GM12801 (cell line): ENCODE results near the gene NTM.

Experiments used
- TF ChIP-seq, protein P1 (sequence below): IDR thresholded peaks from one replicate; pipeline ENCODE4 v1.5.1; 2011; ENCODE audit warnings: control low read depth; ENCODE audit not compliant: insufficient read length; ENCODE audit errors: extremely low read depth

The NTM gene

DNA sequence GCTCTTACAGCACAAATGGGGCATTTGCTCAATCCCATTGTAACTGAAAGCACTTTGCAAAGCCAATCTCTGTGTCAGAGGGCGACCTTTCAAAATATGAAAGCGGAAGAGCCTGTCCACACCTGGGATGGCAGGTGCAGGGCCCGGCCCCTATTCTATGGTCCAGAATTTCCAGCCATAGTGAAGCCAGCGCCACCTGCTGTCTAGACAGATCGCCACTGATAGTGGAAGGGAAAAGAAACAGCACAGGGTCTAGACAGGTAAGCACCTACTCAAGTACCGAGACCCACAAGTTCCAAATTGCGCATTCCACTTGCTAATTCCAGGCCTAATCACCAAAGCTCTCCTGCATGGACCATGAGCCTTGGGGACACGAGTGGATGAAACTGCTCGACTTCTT is 141.4 kb downstream of the NTM start:
- TF ChIP-seq, protein P1, sequence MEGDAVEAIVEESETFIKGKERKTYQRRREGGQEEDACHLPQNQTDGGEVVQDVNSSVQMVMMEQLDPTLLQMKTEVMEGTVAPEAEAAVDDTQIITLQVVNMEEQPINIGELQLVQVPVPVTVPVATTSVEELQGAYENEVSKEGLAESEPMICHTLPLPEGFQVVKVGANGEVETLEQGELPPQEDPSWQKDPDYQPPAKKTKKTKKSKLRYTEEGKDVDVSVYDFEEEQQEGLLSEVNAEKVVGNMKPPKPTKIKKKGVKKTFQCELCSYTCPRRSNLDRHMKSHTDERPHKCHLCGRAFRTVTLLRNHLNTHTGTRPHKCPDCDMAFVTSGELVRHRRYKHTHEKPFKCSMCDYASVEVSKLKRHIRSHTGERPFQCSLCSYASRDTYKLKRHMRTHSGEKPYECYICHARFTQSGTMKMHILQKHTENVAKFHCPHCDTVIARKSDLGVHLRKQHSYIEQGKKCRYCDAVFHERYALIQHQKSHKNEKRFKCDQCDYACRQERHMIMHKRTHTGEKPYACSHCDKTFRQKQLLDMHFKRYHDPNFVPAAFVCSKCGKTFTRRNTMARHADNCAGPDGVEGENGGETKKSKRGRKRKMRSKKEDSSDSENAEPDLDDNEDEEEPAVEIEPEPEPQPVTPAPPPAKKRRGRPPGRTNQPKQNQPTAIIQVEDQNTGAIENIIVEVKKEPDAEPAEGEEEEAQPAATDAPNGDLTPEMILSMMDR = no peak

DNA sequence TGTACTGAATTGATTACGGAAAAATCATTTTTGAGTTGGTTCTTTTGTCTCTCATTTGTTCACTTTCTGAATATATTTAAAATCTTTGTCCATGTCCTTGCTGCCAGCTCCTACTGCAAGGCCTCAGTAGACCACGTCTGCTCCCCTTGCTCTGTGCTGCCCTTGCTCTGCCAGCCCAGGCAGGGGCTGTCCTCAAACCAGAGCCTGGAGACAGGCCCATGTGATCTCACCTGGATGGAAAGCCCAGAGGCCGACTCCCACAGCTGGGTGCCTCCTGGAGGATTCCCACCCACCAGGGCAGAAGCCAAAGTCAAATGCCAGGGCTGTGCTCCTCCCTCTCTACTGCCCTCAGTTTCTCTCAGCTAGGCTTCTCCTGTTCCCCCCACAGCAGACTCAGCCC is 141.8 kb downstream of the NTM start:
- TF ChIP-seq, protein P1 = no peak

DNA sequence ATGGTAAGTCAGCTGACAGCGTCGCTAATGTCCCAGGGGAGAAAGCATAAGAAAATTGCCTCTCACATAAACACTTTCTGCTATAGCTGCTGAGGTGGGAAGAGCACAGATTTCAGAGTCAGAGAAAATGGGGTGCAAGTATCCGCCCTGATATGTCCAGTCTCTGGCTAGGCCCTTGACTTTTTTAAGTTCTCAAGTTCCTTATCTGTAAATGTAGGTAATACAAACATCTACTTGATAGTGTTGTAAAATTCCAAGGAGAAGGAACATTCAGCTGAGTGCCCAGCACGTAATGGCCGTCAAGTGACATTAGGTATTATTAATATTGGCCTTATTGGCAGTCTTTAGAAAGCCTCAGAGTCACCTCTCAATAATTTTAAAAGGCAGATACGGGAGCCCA is 143.6 kb downstream of the NTM start:
- TF ChIP-seq, protein P1 = no peak

DNA sequence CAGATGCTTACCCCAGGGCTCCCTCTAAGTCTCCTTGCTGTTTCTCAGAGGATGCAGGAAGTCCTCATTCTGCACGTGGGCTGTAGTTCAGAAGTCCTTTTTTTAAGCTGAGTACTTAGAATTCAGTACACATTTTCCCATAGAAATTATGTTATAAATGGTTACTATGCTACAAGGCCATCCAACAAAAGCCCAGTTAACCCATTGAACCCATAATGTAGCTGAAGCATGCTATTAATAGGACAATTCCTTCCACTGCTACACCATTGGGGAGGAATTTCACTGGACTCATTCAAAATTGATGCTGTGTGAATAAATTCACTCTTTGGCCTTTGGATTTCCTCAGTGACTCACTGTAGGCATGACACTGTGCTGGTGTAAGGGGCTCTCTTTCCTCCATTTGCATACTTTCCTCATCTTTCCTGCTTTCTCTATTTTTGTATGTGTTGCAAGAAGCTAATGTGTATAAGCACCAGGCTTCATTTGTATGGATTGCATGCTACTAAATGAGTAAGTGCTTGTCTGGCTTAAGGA is 148.0 kb downstream of the NTM start:
- TF ChIP-seq, protein P1 = no peak

DNA sequence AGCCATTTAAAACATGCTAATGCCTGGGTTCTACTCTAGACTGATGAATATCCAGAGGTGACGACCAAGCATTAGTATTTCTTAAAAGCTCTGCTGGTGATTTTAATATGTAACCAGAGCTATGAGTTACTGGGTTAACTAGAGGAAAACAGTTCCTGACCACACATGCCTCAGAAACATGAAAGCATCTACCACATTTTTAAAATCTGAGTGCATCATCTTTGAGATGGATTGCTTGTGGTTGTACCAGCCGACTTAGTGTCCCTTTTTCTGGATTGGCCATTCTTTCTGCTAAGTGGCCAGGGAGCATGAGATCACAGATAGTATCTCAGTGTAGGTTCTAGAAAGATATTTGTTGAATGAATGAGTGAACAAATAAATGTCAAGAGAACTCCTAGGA is 152.4 kb downstream of the NTM start:
- TF ChIP-seq, protein P1 = no peak

DNA sequence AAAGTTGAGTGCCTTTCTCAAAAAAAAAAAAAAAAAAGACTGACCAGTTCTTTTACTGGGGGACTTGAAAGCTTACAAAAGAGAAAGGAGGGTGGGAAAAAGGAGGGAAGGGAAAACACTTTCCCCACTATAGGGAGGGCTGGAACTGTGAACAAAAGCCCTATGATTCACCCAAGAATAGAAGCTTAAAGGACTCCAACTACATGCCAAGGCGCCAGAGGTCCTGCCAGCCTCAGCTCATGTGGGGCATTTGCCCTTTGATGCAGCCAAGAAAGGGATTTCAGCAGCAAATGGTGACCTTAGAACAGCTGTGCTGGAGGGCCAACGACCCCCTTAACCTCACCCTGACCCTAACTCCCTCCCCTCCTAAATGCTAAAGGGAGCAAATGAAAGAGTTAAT is 160.0 kb downstream of the NTM start:
- TF ChIP-seq, protein P1 = no peak

DNA sequence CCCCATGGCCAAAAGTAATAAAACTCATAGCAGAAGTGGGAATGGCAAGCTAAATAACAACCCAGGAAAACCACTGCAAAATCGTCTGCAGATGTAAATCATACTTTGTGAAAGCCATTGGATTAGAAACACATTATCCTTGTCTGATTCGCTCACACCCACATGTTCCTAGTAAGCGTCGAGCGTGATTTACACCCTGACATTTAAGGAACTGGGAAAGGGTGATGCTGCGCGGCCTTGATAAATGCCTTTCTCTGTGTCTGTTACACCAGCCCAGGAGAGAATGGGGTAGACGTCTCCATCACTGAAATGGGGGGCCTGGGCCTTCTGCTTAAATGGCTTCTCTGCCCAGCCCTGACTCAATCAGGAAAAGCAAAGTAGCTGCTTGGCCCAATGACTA is 162.7 kb downstream of the NTM start:
- TF ChIP-seq, protein P1 = no peak

DNA sequence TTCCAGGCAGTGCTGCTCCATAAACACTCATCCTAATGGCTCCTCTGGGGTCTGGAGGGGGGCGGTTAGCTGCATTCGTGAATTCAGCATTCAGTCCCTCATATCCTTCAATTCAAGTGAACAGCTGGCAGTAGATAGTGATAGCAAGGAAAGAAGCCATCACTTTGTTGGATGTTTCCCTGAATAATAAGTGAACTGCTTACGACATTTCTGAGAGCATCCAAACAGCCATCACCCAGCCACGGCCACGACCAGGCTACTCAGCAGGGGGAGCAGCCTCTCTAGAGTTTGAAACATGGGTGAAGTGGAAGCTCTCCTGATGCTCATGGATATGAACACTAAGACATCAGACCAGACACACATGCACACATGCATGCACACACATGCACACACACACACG is 163.6 kb downstream of the NTM start:
- TF ChIP-seq, protein P1 = no peak
